Esophagus muscularis mucosa (tissue), 3 donors: ENCODE measurements around the gene ADD3.

Experiments used
- CTCF ChIP-seq, 3 experiments: fragments of 200-600 bp in 2 of 3; fragments of 450-650 bp in 1 of 3; sonication (generic) in 2 of 3; IDR thresholded peaks; one replicate each; pipeline ENCODE4 v1.5.1; 2017 to 2019; ENCODE audit warnings: antibody characterized with exemption in 3 of 3, mild to moderate bottlenecking in 2 of 3, moderate library complexity in 1 of 3
- POLR2AphosphoS5 ChIP-seq, 2 donors: sonication (generic); formaldehyde crosslinking; IDR thresholded peaks; one replicate each; pipeline ENCODE4 v1.6.1; 2017; ENCODE audit warnings: antibody characterized with exemption in 2 of 2

- TF ChIP-seq POLR2AphosphoS5 (IDR thresholded peaks at IDR 0.05) = no peak
- TF ChIP-seq CTCF (IDR thresholded peaks at IDR 0.05) = no peak
Measured at GRCh38 chr10:109973326-109973829, 34.4 kb upstream of the ADD3 start.
